GM10248 (cell line): ENCODE measurements around the gene GJD3.

Experiments used
- CTCF ChIA-PET: fragments of 300-600 bp; sonication (Branson Sonifier 250); formaldehyde crosslinking; extraction: SDS; loops from one replicate; lab custom pipeline; 2021; ENCODE audit warnings: antibody characterized with exemption; lab: Yijun Ruan, JAX
- POLR2A ChIA-PET: fragments of 350-650 bp; sonication (Branson Sonifier 250); formaldehyde crosslinking; extraction: SDS; loops from one replicate; lab custom pipeline; 2020; ENCODE audit warnings: antibody characterized with exemption; lab: Yijun Ruan, JAX
- DNase-seq: peaks from one replicate; pipeline ENCODE4 v3.0.0; 2012; ENCODE audit errors: extremely low spot score
- CTCF ChIP-seq: IDR thresholded peaks from 2 replicates; pipeline ENCODE4 v1.5.1; 2012; ENCODE audit warnings: mild to moderate bottlenecking, low read depth; ENCODE audit errors: extremely low read depth, missing control alignments, control extremely low read depth

Gene GJD3

DNA sequence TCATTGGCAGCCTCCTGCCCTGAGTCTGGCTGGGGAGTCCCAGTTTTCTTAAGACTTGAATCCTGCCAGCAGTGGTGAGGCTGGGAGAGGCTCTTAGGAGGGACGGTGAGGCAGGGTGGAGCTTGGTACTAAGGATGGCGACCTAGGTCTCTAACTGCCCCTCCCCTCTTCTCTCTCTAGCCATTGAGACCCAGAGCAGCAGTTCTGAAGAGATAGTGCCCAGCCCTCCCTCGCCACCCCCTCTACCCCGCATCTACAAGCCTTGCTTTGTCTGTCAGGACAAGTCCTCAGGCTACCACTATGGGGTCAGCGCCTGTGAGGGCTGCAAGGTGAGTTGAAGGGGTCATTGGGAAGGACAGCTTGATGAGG lies 16.4 kb downstream of the GJD3 start:
- no peak for DNase-seq
- TF ChIP-seq CTCF: no peak
- CTCF ChIA-PET: interaction anchor here (1.2 to 20.0 kb wide), 5 partner anchors 10 to 185 kb away, joined by 3 to 604 read pairs (median 5); partner anchors contain the start of gene RARA
- POLR2A ChIA-PET: no interaction called here

DNA sequence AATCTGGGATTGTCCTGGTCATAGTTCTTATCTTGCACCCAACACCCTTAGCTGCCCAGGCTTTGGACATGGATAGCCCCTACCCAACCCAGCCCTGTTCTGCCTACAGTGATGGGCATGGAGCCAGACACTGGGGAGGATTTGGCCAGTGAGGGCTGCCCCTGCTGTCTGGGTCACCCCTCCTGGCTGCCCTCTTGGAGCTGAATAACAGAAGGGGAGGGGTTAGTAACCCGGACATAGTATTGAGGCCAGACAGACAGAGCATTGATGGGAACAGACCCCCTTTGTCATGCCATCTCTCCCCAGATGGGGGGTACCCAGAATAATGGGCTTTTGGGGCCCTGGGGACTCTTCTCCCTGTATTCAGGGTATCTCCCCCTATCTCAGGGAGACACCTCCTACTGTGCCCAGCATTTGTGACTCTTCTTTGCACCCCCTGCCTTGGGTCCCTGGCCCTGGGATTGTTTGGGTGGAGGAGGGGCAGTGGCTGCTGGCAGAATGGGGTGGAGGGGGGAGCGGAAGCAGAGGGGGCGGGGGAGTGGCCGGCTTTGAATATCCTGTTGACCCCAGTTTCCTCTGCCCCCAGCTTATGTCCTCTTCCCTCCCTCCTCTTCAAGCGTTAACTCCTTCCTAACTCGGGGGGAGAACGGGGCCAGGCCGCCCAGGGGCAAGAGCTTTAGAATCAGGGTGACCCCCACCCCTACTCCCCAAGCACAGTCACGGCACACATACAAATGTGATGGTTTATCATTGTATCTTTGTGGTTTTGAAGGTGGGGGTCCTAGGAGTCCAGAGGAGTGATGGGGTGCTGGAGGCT lies 17.0 kb downstream of the GJD3 start:
- no peak for DNase-seq
- no peak for TF ChIP-seq CTCF
- CTCF ChIA-PET: interaction anchor here (1.2 to 20.0 kb wide), 6 partner anchors 7 to 186 kb away, joined by 3 to 604 read pairs (median 6); partner anchors contain the start of gene RARA
- POLR2A ChIA-PET: no interaction called here

DNA sequence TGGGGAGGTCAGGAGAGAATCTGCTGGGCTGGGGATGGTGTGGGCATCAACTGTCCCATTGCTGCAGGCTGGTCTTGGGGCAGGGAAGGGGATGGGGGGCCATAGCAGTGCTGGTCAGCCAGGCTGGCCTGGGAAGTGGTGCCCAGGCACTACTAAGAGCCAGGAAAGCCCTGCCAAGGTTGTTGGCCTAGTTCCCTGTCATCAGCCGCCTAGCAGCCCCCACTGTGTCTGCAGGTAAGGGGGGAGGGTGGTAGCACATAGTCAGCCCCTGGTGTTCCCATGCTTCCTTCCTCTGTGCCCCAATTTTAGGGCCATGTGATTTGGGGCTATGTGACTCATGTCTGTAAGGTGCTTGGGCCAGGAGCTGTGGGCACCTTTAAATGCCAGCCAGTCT lies 17.8 kb downstream of the GJD3 start:
- CTCF ChIA-PET: interaction anchor here (1.2 to 20.0 kb wide), 4 partner anchors 8 to 187 kb away, joined by 3 to 604 read pairs (median 26); partner anchors contain the start of gene RARA
- TF ChIP-seq CTCF: no peak
- DNase-seq: no peak
- POLR2A ChIA-PET: no interaction called here

DNA sequence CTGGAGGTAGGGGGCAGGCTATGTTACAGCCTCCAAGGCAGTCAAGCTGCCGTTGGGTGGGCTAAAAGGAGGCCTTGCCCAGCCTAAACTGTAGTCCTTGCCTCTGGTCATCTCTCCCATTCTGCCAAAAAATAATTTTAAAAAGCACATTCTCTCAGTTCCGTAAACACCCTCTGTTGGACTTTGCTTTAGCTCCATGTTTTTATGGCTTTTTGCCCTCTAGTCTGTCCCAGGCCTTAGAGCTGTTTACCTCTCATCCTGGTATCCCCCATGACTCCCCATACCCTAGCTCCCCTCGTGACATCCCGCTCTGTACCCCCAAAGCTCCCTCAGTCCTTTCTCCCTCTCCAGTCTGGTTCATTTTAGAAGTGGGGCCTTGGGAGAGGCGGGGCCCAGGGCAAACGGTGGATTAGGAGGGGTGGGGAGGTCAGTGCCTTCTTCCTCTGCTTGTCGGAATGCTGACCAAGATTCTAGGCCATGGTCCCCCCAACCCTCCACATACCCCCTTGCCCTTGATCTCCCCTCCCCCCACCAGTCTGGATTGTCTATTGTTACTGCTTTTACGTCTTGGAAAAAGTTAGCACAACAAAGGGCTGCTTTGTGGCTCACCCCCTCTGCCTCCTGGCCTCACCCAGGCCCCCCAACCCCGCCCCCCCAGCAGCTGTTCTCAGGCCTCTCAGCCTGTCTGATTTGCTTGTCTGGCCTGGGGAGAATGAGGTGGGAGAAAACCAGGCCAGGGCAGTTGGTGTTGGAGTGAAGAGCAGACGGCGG lies 18.4 kb downstream of the GJD3 start:
- no peak for TF ChIP-seq CTCF
- POLR2A ChIA-PET: interaction anchor here (0.6 kb wide), 1 partner anchor 23 kb away, joined by 3 read pairs; no protein-coding TSS in a partner anchor
- CTCF ChIA-PET: interaction anchor here (1.0 to 4.9 kb wide), 6 partner anchors 9 to 201 kb away, joined by 3 to 46 read pairs (median 6); no protein-coding TSS in a partner anchor
- no peak for DNase-seq

GRCh38 chr17:40345161-40345993 lies 19.2 kb downstream of the GJD3 start:
- TF ChIP-seq CTCF: no peak
- POLR2A ChIA-PET: interaction anchor here (0.6 kb wide), 1 partner anchor 22 kb away, joined by 3 read pairs; no protein-coding TSS in a partner anchor
- DNase-seq: no peak
- CTCF ChIA-PET: interaction anchor here (1.0 to 4.9 kb wide), 8 partner anchors 10 to 202 kb away, joined by 3 to 46 read pairs (median 4); partner anchors contain the start of gene RARA
